Astrocyte (in vitro differentiated cells and primary cell): ENCODE measurements around the gene SLC31A1.

Source experiments
- EZH2 ChIP-seq: IDR thresholded peaks from 2 replicates; pipeline ENCODE4 v1.6.1; 2012; ENCODE audit warnings: mild to moderate bottlenecking, low read length, inconsistent platforms; ENCODE audit not compliant: insufficient read depth
- TF ChIP-seq, protein P1 (sequence below): IDR thresholded peaks from 2 replicates; pipeline ENCODE4 v1.5.1; 2011; ENCODE audit warnings: low read depth, mild to moderate bottlenecking, inconsistent platforms, low read length, moderate library complexity; ENCODE audit not compliant: insufficient read depth

DNA sequence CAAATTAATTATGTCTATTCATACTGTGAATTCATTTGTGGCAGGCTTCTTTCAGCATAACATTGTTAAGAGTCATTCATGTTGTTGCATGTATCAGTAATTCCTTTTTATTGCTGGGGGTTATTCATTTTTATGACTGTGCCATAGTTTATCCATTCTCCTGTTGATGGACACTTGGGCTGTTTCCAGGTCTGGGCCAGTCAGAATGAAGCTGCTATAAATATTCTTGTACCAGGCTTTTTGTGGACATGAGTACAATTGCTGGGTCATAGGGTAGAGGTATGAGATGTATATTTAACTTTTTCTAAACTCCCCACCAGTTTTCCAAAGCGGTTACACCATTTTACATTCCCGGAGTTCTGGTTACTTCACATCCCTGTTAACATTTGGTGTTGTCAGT is 67.7 kb downstream of the SLC31A1 start:
- TF ChIP-seq, protein P1, sequence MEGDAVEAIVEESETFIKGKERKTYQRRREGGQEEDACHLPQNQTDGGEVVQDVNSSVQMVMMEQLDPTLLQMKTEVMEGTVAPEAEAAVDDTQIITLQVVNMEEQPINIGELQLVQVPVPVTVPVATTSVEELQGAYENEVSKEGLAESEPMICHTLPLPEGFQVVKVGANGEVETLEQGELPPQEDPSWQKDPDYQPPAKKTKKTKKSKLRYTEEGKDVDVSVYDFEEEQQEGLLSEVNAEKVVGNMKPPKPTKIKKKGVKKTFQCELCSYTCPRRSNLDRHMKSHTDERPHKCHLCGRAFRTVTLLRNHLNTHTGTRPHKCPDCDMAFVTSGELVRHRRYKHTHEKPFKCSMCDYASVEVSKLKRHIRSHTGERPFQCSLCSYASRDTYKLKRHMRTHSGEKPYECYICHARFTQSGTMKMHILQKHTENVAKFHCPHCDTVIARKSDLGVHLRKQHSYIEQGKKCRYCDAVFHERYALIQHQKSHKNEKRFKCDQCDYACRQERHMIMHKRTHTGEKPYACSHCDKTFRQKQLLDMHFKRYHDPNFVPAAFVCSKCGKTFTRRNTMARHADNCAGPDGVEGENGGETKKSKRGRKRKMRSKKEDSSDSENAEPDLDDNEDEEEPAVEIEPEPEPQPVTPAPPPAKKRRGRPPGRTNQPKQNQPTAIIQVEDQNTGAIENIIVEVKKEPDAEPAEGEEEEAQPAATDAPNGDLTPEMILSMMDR, result no peak
- no peak for TF ChIP-seq EZH2
